HG03045 (cell line): Measurements from ENCODE around the gene C3orf85.
"Not testable (repeated sequence)": the region's sequence is repeated elsewhere in the genome, so short reads cannot be mapped to it uniquely, and the experiment has no call there.

ENCODE experiments used
- ATAC-seq: cut with Tn5 transposase; IDR thresholded peaks from one replicate; pipeline ENCODE4 v1.9.1; 2021; ENCODE audit warnings: mild to moderate bottlenecking, moderate library complexity; ENCODE audit not compliant: unreplicated experiment

Gene C3orf85, protein sequence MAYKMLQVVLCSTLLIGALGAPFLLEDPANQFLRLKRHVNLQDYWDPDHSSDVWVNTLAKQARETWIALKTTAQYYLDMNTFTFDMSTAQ

DNA sequence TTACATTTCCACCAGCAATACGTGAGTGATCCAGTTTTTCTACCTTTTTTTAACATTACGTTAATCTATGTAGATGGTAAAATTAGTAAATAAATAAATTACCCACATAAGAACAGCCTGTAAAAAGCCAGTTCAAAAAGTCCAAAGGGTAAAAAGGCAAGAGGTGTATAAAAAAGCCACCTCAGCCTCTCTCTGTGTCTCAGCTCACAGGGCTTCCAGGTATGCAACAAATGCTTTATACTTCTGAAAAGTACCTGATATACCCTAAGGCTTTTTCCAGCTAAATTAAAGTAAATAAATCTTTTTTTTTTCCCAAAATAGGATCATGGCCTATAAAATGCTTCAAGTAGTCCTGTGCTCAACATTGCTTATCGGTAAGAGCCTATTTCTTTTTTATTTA lies at the start of gene C3orf85:
Gene C3orf85, plus strand, starts transcription at position 197 of the 400 bp plus-strand sequence. Its CDS starts 129 bp downstream, at position 326.
- no peak for ATAC-seq

DNA sequence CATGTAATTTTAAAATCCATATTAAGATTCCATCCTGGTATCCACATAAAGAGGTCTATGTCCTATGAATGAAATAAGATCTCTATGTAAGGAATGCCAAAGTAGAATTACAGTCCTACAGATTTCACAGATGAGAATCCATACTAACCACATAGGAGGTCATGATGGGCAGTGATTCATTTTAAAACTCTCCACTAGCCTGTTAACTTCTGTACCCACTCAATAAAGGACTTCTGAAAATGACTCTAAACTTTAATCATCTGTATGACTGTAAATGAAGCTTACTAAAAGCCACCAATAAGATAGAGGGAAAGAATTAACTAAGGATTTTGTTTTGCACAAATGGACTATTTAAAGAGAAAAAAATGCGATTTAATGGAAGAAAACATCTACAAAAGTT lies 47.3 kb upstream of the C3orf85 start:
- no peak for ATAC-seq

DNA sequence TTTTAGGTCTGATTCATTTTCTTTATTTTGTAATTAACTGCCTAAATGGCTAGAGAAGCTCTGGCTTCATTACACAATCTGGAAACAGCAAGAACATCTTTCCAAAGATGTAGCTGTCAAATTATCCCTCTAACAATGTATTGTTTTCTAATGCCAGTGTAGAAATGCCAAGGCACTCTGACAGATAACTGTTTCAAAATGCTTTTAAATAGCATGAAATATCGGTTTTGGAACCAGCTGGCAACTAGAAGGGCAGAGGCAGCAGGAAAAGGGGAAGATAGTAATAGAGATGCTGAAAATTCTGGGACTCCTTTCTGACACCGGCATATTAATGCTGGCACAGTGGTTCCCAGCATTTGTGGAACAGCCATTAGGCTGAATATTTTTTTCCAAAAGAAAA lies 44.7 kb upstream of the C3orf85 start:
- ATAC-seq: no peak

DNA sequence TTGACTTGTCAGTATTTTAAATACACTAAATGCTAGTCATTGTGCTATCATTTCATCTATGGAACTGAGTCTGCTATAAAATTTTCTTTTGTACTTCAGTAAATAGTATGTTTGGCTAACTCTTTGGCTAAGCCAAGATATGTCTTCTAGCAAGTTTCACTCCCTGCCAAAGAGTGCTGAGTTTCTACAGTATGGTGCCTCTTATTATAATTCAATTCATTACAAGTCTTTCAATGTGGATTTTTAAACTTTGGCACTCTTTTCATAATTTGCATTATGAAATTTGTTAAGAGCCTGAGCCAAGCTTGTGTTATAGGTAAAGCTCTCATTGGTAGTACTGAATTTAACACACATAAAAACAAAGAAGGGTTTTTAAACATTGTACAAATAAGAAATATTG lies 43.0 kb upstream of the C3orf85 start:
- no peak for ATAC-seq

DNA sequence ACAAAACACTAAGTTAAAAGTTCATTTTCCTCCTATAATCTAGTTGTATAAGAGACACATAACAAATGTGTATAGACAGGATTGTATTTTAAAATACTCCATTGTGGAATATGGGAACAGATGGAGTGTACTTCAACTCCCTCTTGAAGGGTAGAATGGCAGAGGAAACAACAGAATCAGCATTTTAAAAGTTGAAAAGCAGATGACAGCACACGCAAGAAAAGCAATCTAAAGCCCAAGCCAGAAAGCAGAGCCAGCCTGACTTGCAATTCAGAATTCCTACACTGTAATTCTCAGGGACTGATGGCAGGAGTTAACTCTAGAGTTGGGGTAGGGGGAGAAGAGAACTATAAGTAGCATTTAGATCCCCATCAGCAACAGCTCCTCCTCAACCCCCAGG lies 41.4 kb upstream of the C3orf85 start:
- no peak for ATAC-seq

DNA sequence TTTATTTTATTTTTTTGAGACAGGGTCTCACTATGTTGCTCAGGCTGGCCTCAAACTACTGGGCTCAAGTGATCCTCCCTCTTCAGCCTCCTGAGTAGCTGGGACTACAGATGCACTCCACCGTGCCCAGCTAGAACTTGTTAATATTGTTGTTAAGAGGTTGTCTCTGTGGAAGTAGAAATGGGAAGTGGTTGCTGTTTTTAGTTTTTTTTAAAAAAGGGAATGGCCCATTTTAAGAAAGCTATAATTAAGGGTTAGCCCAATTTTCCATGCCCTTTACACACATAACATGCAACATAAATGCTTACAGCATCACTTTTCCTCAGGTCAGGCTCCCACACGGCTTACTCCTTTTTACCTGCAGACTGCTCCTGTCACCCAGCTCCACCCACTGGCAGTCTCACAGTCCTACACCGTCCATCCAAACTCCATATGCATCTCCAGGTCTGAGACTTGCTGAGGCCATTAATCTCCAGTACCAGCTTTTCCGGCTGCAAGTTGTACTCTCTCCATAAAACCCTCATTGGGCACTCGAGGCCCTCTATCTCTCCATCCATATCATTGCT lies 38.4 kb upstream of the C3orf85 start:
- no peak for ATAC-seq

DNA sequence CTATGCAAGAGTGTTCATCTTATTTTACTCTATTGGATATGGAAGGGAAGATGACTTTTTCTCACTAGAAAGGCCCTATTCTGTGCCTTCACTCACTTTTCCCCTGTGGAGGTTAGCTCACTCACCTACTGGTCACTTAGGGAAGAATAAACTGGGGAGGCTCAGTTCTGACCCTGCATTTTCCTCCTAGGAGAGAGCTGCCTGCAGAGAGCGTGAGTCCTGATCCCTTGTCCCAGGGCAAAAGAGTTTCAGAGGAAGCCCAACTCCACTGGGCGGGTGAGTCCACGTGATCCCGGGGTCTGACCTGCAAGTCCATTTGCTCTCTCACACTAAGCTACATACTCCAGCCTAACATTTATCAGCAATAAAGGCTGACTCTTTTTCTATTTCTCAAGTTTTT lies 26.9 kb upstream of the C3orf85 start:
- ATAC-seq: no peak

DNA sequence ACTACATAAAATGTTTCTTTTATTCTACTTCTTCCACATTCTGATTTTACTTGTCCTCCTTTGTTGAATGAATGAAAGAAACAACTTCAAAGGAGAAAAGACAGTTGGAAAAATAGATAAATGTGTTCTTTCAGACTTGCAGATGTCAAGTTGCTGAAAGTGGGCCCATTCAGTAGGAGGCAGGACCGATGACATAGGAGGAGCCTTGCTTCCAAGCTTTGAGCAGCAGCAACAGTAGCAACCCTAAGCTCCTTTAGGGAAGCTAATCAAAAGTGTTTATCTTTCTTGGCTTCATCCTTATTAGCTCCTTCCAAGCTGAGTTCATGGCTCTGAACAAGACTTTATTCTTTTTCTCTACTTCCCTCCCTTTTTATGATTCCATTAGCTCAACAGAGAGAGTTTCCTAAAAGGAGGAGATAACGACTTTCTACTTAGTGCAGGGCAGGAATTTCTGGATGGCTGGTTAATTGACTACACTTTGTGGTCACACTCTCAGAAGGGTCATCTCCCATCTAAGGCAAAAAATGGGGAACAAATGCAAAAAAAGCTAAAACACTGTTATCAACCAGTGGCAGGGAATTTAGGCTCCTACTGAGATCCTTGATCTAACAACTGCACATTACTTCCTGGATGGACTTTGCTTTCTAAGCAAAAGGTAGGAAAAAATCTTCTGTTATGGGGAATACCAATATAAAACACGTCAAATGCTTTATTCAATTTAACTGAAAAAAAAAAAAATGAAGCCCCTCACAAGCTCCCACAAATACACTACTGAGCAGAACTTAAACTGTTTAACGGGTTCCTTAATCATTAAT lies 23.4 kb upstream of the C3orf85 start:
- no peak for ATAC-seq

DNA sequence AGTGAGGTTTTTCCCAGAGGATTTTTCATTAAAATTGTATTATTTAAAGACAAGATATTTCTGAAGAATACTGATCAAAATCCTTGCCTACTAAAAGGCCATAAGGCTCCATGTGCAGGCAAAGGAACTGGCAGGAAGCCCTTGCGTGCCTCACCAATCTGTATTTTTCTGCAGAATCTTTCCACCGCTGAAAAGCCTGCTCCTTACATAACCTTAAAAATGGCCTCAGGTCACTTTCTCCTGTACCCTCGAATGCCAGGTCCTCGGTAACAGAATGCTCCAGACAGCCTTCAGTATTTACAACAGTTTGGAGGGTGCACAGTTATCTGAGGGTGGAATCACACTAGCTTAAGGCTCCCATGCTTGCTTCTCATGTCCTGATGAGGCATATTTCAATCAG lies 21.8 kb upstream of the C3orf85 start:
- ATAC-seq: no peak

DNA sequence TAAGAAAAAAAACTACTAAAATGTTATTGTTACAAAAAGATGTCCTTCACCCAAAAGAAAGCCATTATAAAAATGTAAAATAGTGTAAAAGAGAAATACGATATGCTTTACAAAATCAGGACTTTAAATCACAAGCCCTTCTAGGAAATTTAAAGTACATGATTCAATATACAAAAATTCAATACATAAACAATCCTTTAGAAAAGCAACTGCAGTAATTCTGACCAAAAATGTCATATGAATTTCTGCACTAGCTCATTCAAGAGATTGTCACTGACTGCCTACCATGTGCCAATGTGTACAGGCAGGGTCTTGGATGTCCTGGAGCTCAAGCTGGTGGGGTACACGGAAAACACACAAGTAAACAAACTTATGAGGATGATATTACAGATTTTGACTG lies 21.1 kb upstream of the C3orf85 start:
- no peak for ATAC-seq

DNA sequence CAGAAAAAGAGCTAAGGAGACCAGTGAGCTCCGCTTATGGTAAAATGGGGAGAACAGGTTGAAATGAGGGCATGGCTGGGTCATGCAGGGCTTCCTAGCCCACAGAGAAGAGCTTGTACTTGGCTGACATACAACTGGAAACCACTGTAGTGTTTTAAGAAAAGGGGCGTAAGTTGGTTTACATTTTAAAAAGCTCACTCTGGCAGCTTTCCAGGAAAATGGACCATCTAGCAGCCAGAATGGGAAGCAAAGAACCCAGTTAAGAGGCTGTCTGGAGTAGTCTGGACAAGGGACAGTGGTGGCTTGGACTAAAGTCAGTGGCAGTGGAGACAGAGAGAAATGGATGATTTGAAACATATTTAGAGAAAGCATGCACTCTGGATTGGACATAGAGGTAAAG lies 20.5 kb upstream of the C3orf85 start:
- ATAC-seq: no peak

DNA sequence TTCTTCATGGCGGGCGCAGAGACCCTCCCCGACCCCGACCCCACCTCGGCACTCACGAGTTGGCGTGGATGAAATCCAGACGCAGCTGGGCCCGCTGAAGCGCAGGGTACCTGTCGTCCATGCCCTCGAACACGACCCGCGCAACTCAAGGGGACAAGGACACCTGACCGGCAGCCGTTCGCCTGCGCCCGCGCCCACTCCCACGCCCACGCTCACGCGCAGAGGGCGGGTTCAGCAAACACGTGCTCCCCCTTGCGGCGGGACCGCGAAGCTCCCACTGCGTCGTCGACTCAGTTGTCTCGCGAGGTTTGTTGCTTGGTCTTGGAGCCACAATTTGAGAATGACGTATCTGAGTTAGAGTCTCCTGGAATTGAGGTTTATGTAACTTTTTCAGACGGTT lies 18.6 kb upstream of the C3orf85 start, which contains the start of gene MORC1:
Gene MORC1, minus strand, starts transcription at position 196 of the 400 bp plus-strand sequence. Its CDS starts 75 bp downstream, at position 121.
- no peak for ATAC-seq

DNA sequence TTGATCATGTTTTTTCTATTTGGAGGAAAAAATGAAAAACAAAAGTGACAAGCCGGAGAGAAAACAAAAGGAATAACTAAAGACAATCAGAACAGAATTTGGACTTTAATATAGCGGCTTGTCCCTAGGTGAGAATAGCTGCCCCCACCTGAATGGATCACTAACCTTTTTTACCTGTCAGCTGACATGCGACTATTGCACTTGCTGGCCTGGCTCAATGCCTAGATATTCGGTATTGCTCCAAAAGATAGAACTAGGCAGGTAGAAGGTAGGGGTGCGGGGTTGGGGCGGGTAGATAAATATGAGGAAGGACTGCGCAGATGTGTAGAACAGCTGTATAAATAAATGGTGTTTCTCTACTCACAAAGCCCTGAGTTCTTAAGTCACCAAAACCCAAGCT lies 17.9 kb upstream of the C3orf85 start:
- ATAC-seq: no peak

DNA sequence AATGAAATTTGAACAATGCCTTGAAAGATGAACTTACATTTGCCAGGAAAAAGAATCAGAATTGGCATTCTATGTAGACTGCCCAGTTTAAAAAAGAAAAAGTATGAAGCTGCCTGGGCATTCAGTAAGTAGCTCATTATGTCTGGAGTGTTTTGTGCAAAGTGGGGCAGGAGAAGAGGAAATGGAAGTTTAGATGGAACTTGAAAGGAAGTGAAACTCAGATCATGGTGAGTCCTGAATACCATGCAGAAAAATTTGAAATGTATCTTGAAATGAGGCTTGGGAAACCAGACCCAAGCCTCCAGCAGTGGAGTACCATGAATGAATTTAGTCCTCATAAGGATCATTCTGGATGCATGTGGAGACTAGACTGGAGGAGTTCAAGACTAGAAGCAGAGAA lies 13.8 kb upstream of the C3orf85 start:
- no peak for ATAC-seq

DNA sequence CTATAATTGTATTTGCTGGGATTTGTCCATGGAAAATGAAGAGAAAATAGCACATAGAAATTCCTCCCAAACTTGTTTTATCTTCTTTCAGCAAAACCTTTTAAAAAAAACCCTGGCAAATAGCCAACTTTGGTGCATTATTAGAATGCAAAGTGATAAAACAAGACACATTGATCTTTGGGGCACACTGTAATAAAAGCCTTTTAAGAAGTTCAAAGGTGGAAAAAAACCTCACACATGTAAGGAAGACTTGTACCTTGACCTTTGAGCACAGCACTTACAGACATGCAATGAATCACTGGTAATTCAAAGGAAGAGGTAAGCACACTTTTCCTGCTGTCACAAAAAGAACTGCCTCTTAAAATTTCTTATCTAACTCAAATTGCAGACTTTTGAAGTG lies 10.6 kb upstream of the C3orf85 start:
- no peak for ATAC-seq

DNA sequence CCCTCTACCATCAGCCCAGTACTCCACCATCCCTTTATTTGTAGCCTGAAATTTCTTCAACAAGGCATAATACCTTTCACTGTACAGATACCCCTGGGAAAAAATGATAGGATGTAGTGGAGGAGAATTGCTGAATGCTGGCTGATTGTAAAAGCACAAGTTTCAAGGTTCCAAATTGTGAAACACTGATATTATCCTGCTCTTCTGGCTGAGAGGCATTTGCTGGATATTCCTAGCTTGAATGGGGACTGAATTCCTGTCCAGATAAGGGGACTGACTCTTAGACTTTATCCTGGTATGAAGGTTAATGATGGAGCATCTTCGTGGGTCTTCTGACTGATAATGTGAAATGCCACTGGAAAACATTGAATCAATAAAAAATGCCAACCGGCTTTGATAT lies 9.0 kb upstream of the C3orf85 start:
- no peak for ATAC-seq

DNA sequence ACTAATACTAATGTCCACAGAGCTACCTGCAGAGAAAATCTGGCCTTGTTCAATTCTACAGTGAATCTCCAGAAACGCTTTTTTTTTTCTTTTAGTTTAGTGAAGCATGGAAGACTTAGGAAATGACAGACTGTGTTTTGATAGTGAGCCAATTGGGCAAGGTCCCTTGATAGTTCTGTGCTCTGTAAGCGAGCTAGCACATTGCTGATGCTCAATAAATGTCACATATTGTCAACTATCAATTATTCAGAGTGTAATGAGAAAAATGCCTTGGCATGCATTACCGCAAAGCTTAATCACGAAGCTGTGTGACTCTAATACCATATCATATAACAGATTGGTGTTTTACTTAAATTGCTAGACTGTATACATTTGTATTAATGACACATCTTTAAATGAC lies 5.2 kb upstream of the C3orf85 start:
- no peak for ATAC-seq

DNA sequence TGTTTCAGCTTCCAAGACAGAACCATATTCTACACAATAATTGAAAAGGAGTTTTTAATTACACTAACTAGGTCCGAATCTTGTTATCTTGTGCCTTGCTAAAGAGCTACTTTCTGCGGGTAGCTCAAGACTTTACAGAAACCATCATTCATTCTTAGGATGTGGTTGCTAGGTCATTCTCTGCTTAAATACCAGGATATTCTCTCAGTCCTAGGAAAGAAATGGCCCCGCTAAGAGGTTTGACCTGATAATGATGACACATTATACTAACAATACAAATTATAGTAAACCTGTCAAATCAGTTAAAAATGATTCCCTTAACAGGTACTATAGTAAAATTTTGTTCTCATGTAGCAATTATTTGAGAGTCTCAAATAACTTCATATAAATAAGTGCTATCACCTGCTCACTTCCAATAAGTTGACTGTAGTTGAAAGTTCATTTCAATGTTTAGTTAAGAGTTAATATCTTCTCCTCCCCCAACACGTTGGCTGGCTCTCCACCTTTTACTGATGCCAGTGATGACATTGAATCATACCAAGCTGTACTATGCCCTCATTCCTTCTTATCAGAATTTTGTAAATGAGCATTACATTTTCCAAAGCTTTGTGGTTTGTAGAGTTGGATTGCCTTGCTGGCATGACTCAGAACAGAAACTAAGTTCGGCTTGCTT lies 3.6 kb upstream of the C3orf85 start:
- no peak for ATAC-seq

DNA sequence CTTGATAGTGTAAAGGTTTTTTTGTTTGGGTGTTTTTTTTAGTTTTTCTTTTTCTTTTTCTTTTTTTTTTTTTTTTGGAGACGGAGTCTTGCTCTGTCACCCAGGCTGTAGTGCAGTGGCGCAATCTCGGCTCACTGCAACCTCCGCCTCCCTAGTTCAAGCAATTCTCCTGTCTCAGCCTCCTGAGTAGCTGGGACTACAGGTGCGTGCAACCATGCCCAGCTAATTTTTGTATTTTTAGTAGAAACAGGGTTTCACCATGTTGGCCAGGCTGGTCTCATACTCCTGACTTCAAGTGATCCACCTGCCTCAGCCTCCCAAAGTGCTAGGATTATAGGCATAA lies 3.1 kb upstream of the C3orf85 start:
- ATAC-seq: not testable (repeated sequence)

DNA sequence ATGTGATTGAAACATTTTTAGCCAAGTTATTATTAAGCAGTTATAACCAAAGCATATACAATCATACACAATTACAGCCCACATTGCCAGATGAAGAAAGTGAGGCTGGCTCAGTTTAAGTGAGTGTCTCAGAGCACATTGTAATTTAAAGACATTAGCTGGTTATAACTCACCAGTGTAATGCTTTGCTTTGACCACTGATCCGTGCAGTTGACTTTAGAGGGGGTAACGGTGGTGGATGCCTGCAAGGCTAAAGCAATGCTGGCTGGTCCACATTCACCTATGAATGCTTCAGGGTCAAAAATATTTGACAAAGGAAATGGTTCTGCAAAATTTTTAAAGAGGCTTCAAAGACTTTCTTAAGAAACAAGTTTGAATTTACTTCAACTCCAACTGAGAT lies 1.2 kb downstream of the C3orf85 start:
- ATAC-seq: no peak

DNA sequence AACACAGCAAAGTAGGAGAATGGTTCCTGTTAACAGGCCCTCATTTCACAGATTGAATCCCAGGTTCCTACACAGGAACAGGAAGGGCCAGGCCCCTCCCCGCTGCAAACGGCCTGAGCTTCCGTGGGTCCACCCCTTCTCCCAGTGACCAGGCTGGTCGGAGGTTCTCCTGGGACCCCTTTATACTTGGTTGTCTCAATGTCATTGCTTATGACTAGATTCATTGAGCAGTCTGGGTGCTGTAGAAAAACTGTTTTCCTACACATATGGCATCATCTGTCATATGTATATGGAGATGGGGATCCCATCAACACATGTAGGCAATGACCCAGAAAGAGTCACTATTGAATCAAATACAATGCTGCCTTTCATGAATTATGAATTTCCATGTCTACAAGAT lies 3.8 kb downstream of the C3orf85 start:
- no peak for ATAC-seq

DNA sequence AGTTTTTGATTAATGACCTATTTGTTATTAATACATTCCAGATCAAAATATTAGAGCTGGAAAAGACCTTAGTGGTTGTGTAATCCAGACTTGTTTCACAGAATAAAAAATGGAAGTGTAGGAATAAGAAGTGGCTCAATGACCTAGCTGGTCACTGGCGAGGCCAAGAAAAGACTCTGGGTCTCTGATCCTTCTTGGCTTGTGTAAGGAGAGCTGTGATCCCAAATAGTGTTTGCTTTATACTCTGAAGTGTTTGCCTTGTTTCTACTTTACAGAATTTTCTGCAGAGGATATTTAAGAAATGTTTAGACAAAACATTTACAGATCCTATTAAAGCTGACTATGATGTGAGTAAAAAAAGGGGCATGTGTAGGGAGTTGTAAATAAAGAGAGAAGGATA lies 7.1 kb downstream of the C3orf85 start:
- no peak for ATAC-seq
